Dermis microvascular lymphatic vessel endothelial cell (primary cell): ENCODE results near the gene CROCC2. TPM values are rescaled to one million over a fixed set of nuclear protein-coding genes. Genes with fewer than 3 reads are reported as not detected.
A peak's percentile ranks its signal among the peaks of the same experiment; 100 is the strongest.

Experiments used
- DNase-seq, 2 donors: peaks; one replicate each; pipeline versions ENCODE4 v3.0.0 to v3.0.0-alpha.2; 2010; ENCODE audit warnings: low read depth in 2 of 2
- total RNA-seq: library from RNA; depleted of rRNA; stranded (reverse); fragments of >200 nt; gene quantifications from 2 replicates; pipeline ENCODE4 v1.2.1, GENCODE V29; 2014

CROCC2 gene
- total RNA-seq, 1 donor from 2014 or later: not detected

- no peak for DNase-seq
Measured at GRCh38 chr2:240904216-240905175, 1.6 kb upstream of the CROCC2 start.

GRCh38 chr2:240905176-240905781, 857 bp upstream of the CROCC2 start:
- DNase-seq: no peak

GRCh38 chr2:240906911-240907590, 915 bp downstream of the CROCC2 start:
- DNase-seq: no peak

DNA sequence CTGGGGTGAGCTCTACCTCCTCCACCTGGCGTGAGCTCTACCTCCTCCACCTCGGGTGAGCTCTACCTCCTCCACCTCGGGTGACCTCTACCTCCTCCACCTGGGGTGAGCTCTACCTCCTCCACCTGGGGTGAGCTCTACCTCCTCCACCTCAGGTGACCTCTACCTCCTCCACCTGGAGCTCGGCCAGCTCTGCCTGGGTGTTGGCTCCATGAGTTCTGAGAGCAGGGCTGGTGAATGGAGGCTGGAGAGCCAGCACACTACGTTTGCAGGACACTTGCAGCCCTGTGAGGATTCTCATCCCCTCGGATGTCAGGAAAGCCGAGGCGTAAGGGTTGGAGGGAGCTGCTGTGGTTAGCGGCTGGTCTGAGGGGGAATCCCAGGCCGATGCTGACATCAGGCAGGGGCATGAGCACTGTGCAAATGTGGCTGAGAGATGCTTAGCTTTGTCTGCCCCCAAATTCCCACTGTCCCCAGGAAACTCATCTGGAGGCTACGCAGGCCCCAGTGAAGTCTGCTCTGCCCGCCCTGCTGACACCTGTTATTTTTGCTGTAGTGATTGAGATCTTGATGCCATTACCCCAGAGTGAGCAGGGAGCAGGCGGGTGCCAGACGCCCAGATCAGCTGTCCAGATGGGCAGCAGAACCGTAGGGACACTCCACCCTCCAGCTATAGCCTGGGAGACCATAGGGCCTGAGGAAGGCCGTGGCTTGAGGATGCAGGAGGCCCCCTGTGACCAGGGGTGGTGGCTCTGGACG, 3.3 kb downstream of the CROCC2 start:
- DNase-seq: no peak

- no peak for DNase-seq
Measured at GRCh38 chr2:240911641-240912265, 5.6 kb downstream of the CROCC2 start.

- peak in 1 of 2 donors; percentile 55 for DNase-seq
Measured at GRCh38 chr2:240912878-240913809, 7.0 kb downstream of the CROCC2 start.

- DNase-seq: peak in 1 of 2 donors; percentile 75
Measured at GRCh38 chr2:240913810-240914644, 7.9 kb downstream of the CROCC2 start.

DNA sequence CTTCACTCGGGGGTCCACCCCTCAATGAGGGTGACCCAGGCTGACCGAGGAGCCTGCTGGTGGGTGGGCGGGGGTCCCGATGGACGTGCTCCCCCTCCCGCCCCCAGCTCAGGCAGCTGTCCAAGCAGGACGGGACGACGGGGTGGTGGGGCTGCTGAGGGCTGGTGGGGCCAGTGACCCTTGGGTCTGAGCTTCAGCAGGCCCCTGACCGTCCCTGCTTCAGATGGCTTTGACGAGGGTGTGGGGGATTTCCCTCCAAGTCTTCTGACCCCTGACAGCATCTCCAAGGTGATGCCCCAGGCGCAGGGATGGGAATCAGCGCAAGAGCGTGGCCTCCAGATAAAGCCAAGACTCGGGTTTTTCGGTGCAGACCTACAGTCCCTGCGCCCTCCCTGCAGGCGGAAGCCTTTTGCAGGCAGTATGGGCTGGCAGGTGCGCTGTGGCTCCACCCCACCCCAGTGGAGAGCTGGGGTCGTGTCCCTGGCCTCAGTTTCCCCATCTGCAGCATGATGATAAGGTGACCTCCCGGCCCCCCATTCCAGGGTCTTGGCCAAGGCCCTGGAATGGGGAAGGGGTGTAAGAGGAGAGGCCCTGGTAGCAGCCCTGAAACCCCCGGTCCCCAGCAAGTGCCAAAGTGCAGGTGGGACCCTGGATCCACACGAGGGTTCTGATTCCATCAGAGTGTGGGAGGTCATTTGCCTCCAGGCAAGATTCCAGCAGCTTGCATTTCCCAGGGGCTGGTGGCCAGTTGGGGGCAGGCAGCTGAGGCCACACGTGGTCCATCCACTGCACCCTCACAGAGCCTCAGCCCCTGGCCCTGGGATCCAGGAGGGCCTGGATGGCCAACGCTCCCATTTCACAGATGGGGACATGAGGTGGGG, 8.7 kb downstream of the CROCC2 start:
- DNase-seq: no peak

GRCh38 chr2:240915526-240916341, 9.6 kb downstream of the CROCC2 start:
- no peak for DNase-seq

DNA sequence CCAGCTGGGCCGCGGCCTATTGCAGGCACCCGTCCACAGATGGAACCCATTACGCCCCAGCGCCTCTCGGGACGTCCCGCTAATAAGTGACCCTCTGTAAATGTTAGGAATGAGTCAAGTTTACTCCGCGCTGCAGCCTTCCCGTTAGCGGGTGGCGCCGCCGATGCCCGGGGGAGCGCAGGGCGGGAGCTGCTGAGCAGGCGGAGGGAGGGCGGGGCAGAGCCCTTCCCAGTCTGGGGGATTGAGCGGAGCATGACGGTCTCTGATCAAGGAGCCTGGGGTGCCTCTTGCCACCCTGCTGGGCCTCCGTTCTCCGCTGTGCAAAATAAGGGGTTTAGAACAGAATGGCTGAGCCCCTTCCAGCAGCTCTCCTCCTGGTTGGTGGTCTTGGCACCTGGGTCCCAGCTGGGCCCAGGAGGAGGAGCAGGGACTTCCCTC, 10.5 kb downstream of the CROCC2 start:
- no peak for DNase-seq

DNA sequence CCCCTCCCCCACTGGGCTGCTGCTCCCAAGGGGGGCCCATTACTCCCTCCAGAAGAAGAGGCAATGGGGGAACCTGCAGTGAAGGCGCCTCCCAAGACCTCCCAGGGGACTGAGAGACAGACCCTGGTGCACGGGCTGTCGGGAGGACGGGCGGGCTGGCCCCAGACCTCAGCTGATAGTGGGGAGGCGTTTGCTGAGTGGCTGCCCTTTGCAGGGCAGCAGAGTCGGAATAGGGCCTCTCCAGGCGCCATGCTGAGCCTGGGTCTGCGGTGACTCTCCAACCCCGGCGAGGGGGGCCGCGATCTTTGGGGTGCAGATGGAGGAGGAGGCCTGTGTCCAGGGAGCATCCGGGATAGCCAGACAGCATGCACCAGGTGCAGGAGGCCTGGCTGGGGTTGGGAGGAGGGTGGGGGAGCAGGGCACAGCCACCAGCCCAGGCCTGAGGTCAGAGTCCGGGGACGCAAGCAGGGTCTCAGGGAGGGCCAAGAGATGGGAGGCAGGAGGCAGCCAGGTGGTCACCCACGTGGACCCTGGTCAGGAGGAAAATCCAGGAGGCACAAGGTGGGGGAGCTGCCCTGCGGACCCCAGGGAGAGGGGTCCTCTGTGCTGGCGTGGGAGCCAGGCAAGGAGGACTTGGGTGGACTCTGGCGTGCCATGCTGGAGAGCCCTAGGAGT, 11.0 kb downstream of the CROCC2 start:
- DNase-seq: no peak

DNA sequence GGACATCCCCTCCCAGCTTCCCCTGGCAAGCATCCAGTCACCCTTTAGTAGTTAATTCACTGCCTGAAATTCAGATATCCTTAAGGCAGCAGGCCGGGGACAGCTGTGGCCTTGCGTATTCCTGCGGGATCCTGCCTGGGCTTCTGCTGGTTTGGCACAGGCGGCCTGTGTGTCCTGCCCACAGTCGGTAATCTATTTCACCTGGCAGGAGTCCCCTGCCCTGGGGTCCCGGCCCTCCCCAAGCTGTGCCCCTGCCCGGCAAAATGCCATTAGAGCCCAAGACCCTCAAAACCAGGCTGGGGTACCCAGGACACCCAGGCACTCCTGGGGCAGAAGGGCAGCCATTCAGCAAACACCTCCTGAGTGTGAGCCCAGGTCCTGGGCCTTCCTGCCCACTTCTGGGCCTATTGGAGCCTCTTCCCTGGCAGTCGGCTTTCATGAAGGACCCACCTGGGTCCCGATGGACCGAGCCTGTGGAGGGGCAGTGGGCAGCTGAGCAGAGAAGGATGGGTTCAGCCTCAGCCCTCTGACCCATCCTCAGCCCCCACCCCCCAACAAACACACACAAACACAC, 11.6 kb downstream of the CROCC2 start:
- DNase-seq: no peak

DNA sequence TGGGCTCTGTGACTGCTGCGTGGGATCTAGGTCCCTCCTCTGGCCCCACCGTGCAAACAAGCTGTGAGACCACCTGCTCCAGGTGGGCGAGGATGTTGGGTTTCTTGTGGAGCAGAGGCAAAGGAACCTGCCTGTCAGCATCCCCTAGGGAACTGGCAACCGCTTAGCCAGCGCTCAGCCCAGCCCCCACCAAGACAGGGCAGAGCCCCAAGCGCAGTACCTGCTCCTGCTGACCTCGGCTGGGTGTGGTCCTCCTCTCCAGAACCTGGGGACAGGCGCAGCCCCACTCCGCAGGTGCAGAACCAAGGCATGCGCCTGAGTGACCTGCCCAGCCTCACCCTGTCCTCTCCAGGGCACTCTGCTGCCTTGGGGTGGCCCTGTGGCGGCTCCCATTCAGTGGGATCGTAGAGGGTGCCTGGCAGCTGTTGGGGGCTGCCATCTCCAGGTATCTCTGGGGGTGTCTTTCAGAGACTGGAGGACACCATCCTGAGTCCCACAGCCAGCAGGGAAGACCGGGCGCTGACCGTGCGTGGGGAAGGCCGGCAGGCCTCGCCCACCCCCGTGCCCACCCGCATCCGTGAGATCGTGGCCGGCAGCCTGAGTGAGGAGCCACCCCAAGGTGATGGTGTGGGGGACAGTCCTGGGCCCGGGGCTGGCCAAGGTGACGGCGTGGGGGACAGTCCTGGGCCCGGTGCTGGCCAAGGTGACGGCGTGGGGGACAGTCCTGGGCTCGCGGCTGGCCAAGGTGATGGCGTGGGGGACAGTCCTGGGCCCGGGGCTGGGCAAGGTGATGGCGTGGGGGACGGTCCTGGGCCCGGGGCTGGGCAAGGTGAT, 12.3 kb downstream of the CROCC2 start:
- no peak for DNase-seq

DNA sequence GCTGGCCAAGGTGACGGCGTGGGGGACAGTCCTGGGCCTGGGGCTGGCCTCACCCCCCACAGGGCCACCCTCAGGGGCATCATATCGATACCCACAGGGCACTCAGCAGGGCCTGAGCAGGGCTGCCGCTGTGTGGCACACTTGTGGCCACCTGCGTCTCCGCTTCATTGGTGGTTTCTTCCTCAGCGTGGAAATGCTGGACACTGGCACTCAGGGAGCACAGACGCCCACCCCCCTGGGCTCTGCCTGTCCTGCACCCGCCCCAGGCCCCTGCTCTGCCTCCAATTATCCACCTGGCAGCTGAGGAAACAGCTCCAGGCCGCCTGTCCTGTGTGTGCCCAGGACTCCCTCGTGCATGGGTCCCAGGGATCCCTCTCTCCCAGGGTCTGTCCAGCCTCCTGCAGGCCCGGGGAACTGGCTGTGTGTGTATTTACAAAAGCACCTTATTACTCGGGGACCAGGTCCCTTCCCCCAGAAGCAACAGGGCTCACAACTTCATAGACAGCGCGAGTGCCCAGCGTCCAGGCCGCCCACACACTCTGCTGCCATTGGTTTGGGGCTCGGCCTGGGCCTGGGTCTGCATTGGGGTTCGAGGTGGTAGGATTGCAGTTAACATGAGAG, 13.1 kb downstream of the CROCC2 start:
- no peak for DNase-seq
